GM12878 (cell line): ENCODE data around the gene RAC2.

Experiments
- CBFB ChIP-seq: IDR thresholded peaks from 2 replicates; pipeline ENCODE4 v1.6.1; 2016; ENCODE audit warnings: antibody characterized with exemption, low read depth
- CHD2 ChIP-seq: IDR thresholded peaks from 2 replicates; pipeline ENCODE4 v1.6.1; 2011; ENCODE audit warnings: low read depth, low read length, improper control_type of control experiment, borderline replicate concordance
- CTCF ChIP-seq, 3 experiments: IDR thresholded peaks in 2 of 3; conservative IDR thresholded peaks in 1 of 3; 2 replicates each; pipeline ENCODE4 v1.5.1; 2011; ENCODE audit warnings: low read depth in 3 of 3, low read length in 3 of 3, mild to moderate bottlenecking in 3 of 3, control low read depth in 2 of 3, moderate library complexity in 2 of 3, inconsistent platforms in 1 of 3, mixed read lengths in 1 of 3; ENCODE audit not compliant: control insufficient read depth in 2 of 3, insufficient read depth in 1 of 3; ENCODE audit errors: extremely low read depth in 1 of 3
- EZH2 ChIP-seq: IDR thresholded peaks from 2 replicates; pipeline ENCODE4 v1.6.1; 2012; ENCODE audit warnings: low read depth, mild to moderate bottlenecking, control low read depth, inconsistent platforms, low read length, borderline replicate concordance; ENCODE audit not compliant: control insufficient read depth
- IRF4 ChIP-seq: IDR thresholded peaks from 2 replicates; pipeline ENCODE4 v1.6.1; 2011; ENCODE audit warnings: low read depth, low read length
- USF1 ChIP-seq: IDR thresholded peaks from 2 replicates; pipeline ENCODE4 v1.6.1; 2011; ENCODE audit warnings: borderline replicate concordance, low read depth, mild to moderate bottlenecking, moderate library complexity, mixed read lengths, low read length; ENCODE audit not compliant: insufficient read depth; ENCODE audit errors: extremely low read length

DNA sequence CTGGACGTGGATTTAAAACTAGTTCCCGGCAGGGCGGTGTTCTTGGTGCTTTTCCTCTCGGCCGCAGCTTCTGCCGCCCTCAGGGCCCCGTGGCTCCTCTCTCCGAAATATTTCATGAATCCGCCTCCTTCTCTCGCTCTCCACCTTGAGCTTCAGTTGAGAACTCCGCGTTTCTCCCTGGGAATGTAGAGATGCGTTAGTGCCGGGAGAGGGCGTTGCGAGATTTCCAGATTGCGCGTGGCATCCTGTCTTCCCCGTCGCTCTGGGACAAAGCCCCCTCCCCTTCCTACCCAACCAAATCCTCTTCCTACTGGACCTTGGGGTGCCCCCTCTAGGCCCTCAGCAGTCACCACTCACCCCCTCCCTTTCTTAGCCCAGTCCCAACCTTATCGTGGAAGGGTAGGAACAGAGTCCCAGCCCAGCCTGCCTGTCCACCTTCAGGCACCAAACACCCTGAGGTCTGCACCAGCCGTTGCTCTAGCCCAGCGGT is 15.5 kb upstream of the RAC2 start:
- no peak for TF ChIP-seq EZH2
- TF ChIP-seq IRF4: no peak
- TF ChIP-seq CTCF (IDR thresholded peaks at IDR 0.05 in 2 of 3, conservative IDR thresholded peaks at IDR 0.05 in 1 of 3; ENCODE audit: control insufficient read depth in 2 of 3, extremely low read depth in 1 of 3, insufficient read depth in 1 of 3, low read depth in 3 of 3, low read length in 3 of 3): peak; percentile 41 to 69 (median 56); a peak in 5 of 6 replicates
- 0 out of 2 replicates have a peak, but pooled peaks have one; percentile 26 for TF ChIP-seq CHD2
- TF ChIP-seq CBFB: no peak
- no peak for TF ChIP-seq USF1
